HuH-7 (cell line): ENCODE measurements around the gene ZNF121.
"Not testable (repeated sequence)": the region's sequence is repeated elsewhere in the genome, so short reads cannot be mapped to it uniquely, and the experiment has no call there.

ENCODE experiments used
- DNase-seq: peaks from one replicate; pipeline ENCODE4 v3.0.0; 2011; ENCODE audit warnings: low spot score

Gene ZNF121

DNA sequence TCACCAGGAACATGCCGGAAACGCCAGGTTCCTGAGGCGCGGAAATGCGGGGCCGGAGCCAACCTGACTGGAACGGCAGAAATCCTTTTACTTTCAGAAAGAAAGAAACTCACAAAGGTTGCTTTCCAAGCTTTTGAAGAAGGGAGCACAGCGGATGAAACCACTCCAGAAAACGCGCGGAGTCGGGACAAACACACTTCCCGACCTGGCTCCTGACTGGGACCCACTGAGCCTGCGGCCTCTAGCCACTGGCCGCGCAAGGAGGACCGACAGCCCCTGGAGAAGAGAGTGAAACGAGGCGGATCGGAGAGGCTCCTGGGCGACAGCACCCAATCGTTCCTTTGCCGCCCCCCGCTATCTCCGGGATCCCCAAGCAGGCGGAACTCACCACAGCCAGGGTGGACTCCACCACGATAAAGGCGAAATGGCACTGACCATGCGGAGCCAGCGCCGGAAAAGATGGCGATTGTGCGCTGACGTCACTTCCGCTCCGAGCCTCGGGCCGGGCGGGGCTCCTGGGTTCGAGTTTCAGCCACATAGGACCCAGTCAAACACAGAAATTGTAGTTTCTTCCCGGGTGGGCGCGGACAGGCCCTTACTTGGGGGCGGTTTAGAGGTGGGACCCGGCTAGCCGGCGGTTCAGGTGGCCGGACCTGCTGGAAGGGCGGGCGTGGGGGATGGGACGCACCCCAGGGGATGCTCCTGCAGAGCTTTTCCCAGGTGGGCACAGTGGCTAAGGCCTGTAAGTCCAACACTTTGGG, at the start of gene ZNF121:
Gene ZNF121, minus strand, starts transcription at position 432 of the 761 bp plus-strand sequence. CDS start 16,407 bp downstream, outside the sequence.
- DNase-seq = peak; percentile 54

DNA sequence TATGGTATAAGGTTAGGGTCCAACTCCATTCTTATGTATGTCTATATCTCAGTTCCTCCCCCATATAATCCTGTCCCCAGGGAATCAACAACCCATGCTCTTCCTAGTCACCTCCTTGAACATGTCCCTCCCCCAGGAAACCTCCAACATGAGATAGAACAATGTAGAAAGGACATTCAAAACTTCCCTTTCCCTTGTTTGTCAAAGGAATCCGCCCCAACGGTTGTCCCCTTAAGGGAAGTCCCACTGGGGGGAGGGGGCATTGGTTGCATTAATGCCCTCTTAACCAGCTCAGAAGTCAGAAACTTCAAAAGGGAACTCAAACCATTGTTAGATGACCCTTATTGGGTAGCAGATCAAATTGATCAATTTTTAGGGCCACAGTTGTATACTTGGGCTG, 43.6 kb upstream of the ZNF121 start:
- no peak for DNase-seq

DNA sequence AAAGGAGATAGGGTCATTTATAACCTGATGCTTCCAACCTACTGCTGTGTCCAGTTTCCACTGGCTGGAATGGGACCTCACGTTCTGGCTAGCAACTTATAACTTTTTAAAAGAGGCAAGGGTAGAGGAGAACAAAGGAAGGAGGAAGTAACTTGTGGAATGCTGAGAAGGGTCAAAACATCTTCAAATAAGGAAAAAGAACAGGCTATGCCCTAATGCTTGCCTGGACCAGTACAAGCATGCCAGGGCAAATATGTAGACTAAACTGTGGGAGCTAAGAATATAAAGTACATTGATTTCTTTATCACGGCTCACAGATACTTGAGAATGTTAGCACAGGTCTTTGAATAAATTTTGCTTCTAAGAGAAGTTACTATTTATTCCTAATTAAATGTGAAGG, 38.2 kb upstream of the ZNF121 start:
- DNase-seq = no peak

DNA sequence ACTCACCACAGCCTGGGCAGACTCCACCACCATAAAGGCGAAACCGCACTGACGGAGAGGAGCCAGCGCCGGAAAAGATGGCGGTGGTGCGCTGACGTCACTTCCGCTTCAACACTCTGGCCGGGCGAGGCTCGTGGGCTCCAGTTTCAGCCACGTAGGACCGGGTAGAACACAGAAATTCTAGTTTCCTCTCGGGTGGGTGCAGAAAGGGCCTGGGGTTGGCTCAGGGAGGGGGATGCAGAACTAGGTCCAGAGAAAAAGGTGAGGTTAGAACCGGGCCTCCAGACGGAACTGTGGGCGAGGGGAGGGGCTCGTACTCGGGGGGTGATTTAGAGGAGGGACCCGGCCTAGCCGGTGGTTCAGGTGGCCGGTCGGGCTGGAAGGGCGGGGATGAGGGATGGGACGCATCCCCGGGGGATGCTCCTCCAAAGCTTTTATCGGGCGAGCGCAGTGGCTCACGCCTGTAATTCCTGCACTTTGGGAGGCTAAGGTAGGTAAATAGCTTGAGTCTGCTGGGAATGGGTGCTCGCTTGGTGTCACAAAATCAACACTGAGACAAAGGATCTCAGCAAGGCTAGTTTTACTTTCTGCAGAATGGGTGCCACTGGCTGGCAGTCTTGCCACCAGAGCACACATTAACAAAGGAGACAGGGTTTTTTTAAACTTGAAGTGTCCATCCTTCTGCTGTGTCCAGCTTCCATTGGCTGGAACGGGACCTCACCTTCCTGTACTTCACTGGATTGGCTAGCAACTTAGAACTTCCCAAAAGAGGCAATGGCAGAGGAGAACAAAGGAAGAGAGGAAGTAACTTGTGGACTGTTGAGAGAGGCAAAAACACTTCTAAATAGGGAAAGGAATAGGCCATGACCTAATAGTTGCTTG, 37.1 kb upstream of the ZNF121 start, which contains the start of gene ZNF561:
Gene ZNF561, minus strand, starts transcription at position 77 of the 882 bp plus-strand sequence. CDS start 1,776 bp downstream, outside the sequence.
- peak; percentile 66 for DNase-seq

DNA sequence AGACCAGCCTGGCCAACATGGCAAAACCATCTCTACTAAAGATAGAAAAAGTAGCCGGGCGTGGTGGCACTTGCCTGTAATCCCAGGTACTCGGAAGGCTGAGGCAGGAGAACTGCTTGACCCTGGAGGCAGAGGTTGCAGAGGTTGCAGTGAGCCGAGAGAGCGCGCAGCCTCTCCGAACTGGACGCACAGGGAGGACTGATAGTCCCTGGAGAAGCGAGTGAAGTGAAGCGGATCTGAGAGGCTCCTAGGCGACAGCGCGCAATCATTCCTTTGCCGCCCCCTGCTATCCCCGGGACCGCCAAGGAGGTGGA, 36.5 kb upstream of the ZNF121 start:
- DNase-seq = no peak

DNA sequence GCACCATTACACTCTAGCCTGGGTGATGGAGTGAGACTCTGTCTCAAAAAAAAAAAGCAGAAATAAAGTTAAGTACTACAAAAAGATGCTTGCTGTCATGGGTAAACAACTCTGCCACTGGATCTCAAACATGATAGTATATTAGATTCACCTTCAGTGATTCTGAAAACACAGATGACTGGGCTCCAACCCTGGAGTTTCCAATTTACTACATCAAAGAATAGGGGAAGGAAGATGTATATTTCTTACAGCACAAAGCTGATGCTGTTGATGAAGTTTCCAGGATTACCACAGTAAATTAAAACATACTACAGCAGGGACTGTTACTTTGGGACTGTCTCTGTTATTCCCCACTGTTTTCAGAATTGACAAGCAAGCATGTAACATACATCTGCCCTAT, 31.5 kb upstream of the ZNF121 start:
- no peak for DNase-seq

DNA sequence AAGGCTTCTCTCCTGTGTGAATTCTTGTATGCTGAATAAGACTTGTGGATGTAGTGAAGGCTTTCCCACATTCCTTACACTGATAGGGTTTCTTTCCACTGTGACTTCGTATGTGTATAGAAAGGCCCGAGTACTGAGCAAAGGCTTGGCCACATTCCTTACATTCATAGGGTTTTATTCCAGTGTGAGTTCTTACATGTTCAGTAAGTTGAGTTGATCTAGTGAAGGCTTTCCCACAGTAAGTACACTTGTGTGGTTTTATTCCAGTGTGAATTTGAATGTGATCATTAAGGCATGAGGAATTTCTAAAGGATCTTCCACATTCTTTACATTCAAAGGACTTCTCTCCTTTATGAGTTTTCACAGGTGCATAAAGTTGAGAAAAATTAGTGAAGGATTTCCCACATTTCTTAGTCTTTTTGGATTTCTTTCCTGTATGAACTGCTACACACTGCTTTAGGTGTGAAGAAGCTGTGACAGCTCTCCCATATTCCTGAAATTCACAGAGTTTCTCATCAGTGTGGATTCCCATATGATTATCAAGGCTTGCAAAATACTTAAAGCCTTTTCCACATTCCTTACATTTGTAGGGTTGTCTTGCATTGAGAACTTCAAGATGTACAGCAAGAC, 26.3 kb upstream of the ZNF121 start:
- no peak for DNase-seq

DNA sequence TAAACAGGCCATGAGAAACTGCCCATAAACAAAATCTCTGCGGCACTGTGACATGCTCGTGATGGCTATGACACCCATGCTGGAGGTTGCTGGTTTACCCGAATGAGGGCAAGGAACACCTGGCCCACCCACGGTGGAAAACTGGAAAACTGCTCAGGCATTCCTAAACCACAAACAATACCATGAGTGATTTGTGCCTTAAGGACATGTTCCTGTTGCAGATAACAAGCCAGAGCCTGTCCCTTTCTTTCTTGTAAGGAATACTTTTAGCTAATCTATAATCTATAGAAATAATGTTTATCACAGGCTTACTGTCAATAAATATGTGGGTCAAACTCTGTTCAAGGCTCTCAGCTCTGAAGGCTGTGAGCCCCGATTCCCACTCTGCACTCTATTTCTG, 24.6 kb upstream of the ZNF121 start:
- DNase-seq = no peak

DNA sequence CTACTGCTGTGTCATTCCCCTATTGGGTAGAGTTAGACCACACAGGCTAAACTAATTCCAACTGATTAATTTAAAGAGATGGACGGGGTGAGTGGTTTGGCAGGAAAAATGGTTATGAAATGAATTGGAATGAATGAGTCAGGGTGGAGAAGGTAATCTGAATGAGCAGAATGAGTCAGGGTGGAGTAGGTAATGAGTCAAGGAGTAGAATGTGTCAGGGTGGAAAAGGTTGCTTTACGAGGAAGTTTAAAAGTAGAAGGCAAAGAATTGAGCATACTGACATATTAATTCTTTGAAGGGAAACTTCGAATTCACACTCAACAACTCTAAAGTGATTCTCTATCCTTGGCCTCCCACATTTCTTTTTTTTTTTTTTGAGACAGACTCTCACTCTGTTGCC, 12.7 kb upstream of the ZNF121 start:
- no peak for DNase-seq

DNA sequence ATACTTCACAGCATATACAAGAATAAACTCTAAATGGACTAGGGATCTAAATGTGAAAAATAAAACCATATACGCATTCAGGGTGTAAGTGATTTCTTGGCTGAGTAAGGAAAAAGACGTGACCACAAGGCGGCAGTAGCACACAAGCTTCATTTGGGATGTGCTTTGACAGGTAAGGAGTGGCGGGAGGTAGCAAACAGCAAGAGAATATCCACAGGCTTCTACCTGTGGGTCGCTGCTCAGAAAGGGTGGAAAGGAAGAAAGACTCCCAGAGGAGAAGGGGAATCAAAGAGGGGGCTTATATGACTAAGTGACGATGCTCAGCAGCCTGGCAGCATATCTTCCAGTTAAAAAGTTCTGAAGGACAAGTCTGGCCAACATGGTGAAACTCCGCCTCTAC, 2.5 kb upstream of the ZNF121 start:
- peak; percentile 6 for DNase-seq

DNA sequence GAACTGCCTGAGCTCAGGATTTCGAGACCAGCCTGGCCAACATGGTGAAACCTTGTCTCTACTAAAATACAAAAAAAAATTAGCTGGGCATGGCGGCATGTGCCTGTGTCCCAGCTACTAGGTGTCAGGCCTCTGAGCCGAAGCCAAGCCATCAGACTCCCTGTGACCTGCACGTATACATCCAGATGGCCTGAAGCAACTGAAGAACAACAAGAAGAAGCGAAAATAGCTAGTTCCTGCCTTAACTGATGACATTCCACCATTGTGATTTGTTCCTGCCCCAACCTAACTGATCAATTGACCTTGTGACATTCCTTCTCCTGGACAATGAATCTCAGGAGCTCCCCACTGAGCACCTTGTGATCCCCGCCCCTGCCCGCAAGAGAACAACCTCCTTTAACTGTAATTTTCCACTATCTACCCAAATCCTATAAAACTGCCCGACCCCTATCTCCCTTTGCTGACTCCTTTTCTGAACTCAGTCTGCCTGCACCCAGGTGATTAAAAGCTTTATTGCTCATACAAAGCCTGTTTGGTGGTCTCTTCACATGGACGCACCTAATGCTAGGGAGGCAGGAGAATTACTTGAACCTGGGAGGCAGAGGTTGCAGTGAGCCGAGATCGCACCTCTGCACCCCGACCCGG, 2.1 kb downstream of the ZNF121 start:
- DNase-seq = not testable (repeated sequence)

DNA sequence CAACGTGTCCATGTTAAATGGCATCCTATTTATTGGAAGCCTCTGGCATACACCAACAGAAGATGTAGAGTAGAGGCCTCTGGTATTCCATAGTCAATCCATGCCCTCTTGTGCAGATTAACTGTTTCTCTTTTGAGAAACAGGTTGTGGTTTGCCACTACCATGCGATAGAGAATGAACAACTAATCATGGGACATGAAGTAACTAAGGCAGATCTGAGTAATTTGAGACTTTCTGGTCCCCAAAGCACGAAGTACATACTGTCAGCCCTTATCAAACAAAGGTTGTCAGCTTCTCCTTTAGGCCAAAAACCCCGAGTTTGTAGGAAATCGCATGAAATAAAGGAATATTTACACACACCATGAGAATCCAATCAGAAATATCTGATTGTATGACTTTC, 3.6 kb downstream of the ZNF121 start:
- DNase-seq = no peak

DNA sequence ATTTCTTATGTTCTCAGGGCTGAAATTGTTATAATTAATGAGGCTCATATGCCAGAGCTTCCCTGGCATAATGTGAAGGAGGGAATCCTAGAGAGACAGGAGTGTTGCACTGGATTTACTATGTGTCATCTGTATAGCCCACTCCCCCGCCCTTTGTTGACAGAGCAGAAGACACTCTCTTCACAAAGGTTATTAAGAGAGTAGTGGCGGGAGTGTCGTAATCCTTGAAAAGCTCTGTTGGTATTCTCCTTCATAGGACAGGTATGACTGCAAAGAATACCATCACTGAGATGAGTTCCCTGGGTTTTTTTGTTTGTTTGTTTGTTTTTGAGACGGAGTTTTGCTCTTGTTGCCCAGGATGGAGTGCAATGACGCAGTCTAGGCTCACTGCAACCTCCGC, 14.0 kb downstream of the ZNF121 start:
- DNase-seq = no peak

DNA sequence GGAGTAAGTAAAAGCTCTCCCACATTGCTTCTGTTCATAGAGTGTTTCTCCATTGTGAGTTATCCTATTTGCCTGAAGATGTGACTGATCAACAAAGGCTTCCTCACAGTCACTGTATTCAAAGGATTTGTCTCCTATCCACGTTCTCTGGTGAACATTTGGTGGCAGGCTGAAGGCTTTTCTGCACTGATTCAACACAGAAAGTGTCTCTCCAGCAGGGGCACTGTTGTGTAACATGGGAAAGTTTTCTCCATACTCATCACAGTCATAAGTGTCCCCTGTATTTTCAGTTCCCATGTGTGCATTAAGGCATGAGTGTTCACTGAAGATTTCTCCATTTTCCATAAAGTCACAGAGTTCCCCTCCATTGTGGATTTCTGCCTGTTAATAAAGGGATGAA, 17.6 kb downstream of the ZNF121 start:
- no peak for DNase-seq

DNA sequence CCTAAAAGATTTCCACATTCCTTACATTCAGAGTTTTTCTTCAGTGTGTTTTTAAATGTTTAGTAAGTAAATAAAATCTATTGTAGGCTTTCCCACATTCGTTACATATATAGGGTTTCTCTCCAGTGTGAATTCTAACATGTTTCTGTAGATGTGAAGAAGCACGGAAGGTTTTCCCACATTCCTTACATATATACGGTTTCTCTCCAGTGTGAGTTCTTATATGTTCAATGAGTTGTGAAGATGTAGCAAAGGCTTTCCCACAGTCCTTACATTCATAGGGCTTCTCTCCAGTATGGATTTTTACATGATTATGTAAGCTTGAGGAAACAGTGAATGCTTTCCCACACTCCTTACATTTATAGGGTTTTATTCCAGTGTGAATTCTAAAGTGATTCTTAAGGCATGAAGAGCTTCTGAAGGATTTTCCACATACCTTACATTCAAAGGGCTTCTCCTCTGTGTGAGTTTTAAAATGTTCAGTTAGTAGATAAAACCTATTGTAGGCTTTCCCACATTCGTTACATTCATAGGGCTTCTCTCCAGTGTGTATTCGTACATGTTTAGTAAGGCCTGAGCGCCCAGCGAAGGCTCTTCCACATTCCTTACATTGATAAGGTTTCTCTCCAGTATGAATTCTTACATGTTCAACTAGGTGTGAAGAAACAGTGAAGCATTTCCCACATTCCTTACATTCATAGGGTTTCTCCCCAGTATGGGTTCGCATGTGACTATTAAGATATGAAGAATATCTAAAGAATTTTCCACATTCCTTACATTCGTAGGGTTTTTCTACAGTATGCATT, 18.2 kb downstream of the ZNF121 start:
- DNase-seq = no peak

DNA sequence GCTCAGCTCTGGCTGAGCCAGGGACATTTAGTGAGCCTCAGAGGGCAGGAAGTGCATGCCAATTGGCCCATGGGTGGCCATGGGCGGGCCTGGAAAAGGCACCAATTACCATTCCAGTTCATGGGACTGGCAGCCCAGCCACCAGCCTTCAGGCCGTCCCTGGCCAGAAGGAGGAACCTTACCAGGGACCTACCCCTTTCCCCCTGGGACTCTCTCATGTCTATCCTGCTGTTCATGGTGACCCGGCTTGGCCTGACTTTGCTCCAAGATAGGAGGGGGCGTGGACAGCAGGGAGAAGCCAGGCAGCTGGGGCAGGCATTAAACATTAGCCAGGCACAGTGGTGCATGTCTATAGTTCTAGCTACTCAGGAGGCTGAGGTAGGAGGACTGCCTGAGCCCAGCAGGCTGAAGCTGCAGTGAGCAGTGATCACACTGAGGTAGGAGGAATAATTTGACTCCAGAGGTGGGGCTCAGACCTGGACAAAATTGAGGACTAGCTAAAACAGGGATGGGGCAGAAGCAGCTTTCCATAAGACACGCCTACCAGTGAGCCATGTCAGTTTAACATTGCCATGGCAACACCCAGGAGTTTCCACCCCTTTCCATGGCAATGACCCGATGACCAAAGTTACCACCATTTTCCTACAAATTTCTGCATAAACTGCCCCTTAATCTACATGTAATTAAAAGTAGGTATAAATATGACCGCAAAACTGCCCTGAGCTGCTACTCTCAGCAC, 31.6 kb downstream of the ZNF121 start:
- DNase-seq = no peak

DNA sequence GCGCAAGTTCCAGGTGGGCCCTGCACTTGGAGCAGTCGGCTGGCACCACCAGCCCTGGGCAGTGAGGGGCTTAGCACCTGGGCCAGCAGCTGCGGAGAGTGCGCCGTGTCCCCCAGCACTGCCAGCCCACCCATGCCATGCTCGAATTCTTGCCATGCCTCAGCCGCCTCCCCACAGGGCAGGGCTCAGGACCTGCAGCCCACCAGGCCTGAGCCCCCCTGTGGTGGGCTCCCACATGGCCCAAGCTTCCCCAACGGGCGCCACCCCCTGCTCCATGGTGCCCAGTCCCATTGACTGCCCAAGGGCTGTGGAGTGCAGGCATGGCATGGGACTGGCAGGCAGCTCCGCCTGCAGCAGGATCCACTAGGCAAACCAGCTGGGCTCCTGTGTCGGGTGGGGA, 36.4 kb downstream of the ZNF121 start:
- no peak for DNase-seq

DNA sequence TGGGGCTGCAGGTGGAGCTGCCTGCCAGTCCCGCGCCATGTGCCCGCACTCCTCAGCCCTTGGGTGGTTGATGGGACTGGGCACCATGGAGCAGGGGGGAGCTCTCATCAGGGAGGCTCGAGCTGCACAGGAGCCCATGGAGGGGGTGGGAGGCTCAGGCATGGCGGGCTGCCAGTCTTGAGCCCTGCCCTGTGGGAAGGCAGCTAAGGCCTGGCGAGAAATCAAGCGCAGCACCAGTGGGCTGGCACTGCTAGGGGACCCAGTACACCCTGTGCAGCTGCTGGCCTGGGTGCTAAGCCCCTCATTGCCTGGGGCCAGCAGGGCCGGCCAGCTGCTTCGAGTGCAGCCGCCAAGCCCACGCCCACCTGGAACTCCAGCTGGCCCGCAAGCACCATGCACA, 43.0 kb downstream of the ZNF121 start:
- DNase-seq = not testable (repeated sequence)

DNA sequence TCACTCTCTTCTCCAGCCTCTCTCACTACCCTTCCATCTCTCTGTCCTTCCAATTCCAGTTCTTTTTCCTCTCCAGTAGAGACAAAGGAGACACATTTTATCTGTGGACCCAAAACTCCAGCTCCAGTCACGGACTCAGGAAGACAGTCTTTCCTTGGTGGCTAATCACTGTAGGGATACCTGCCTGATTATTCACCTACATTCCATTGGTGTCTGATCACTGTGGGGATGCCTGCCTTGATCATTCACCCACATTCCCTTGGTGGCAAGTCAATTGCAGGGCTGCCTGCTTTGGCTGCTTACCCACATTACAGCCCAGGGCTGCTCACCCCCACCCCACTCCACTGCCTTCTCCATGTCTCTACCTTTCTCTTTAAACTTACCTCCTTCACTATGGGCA, 44.4 kb downstream of the ZNF121 start:
- not testable (repeated sequence) for DNase-seq

DNA sequence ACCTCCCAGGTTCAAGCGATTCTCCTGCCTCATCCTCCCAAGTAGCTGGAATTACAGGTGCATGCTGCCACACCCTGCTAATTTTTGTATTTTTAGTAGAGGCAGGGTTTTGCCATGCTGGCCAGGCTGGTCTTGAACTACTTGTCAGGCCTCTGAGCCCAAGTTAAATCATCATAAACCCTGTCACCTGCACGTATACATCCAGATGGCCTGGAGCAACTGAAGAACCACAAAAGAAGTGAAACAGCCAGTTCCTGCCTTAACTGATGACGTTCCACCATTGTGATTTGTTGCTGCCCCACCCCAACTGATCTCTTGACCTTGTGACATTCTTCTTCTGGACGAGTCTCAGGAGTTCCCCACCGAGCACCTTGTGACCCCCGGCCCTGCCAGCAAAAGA, 45.1 kb downstream of the ZNF121 start:
- DNase-seq = not testable (repeated sequence)
